Activated gamma-delta T cell treated with Interleukin-2 at 50 U/mL for 16 hours (primary cell): ENCODE measurements around the gene TAF1A.
A peak's percentile ranks its signal among the peaks of the same experiment; 100 is the strongest.
"Not testable (repeated sequence)": the region's sequence is repeated elsewhere in the genome, so short reads cannot be mapped to it uniquely, and the experiment has no call there.

Source experiments
- DNase-seq: peaks from one replicate; pipeline ENCODE4 v3.0.0-alpha.2; 2020

Gene TAF1A

GRCh38 chr1:222589462-222590302, at the start of gene TAF1A:
Gene TAF1A, minus strand, starts transcription at chr1:222589933.
- peak; percentile 82 for DNase-seq

- DNase-seq = peak; percentile 79
These were observed 44.7 kb upstream of the TAF1A start for GRCh38 chr1:222634180-222635013.

- no peak for DNase-seq
These were observed 43.0 kb upstream of the TAF1A start for GRCh38 chr1:222632749-222633148.

GRCh38 chr1:222631611-222632208, 42.0 kb upstream of the TAF1A start:
- no peak for DNase-seq

GRCh38 chr1:222629921-222630535, 40.3 kb upstream of the TAF1A start:
- no peak for DNase-seq

- no peak for DNase-seq
These were observed 37.5 kb upstream of the TAF1A start for GRCh38 chr1:222627232-222627631.

- no peak for DNase-seq
These were observed 34.5 kb upstream of the TAF1A start for GRCh38 chr1:222624214-222624613.

- DNase-seq = no peak
These were observed 33.7 kb upstream of the TAF1A start for GRCh38 chr1:222623458-222623857.

- DNase-seq = no peak
These were observed 33.0 kb upstream of the TAF1A start for GRCh38 chr1:222622765-222623164.

- no peak for DNase-seq
These were observed 30.8 kb upstream of the TAF1A start for GRCh38 chr1:222620566-222620965.

GRCh38 chr1:222618880-222619596, 29.3 kb upstream of the TAF1A start:
- no peak for DNase-seq

GRCh38 chr1:222618001-222618879, 28.5 kb upstream of the TAF1A start, which contains the start of gene MIA3:
Gene MIA3, plus strand, starts transcription at chr1:222618097. Its CDS starts 14 bp downstream, at chr1:222618111.
- peak; percentile 36 for DNase-seq

GRCh38 chr1:222617367-222617951, 27.7 kb upstream of the TAF1A start:
- peak; percentile 92 for DNase-seq

- DNase-seq = no peak
These were observed 26.8 kb upstream of the TAF1A start for GRCh38 chr1:222616525-222616924.

- no peak for DNase-seq
These were observed 23.9 kb upstream of the TAF1A start for GRCh38 chr1:222613627-222614026.

- no peak for DNase-seq
These were observed 21.0 kb upstream of the TAF1A start for GRCh38 chr1:222610728-222611127.

- DNase-seq = not testable (repeated sequence)
These were observed 19.4 kb upstream of the TAF1A start for GRCh38 chr1:222609111-222609510.

- DNase-seq = no peak
These were observed 17.0 kb upstream of the TAF1A start for GRCh38 chr1:222606757-222607156.

- no peak for DNase-seq
These were observed 11.5 kb upstream of the TAF1A start for GRCh38 chr1:222601257-222601656.

GRCh38 chr1:222600281-222600680, 10.5 kb upstream of the TAF1A start:
- DNase-seq = no peak

GRCh38 chr1:222596696-222597095, 7.0 kb upstream of the TAF1A start:
- DNase-seq = no peak
